Left ventricle myocardium inferior (tissue), 1 donor: ENCODE measurements around the gene CMIP. TPM values are rescaled to one million over a fixed set of nuclear protein-coding genes. Genes with fewer than 3 reads are reported as not detected.

Experiments
- DNase-seq: peaks from one replicate; pipeline ENCODE4 v3.0.0-alpha.2; 2020
- H3K27ac ChIP-seq: fragments of 200-600 bp; replicated peaks from 2 replicates; pipeline ENCODE4 v1.8.0; 2021
- H3K27me3 ChIP-seq: fragments of 200-600 bp; 2 replicates; pipeline ENCODE4 v1.8.0; 2021; ENCODE audit warnings: low read depth
- H3K36me3 ChIP-seq: fragments of 200-600 bp; 2 replicates; pipeline ENCODE4 v1.8.0; 2021
- H3K4me1 ChIP-seq: fragments of 200-600 bp; 2 replicates; pipeline ENCODE4 v1.8.0; 2021
- H3K4me3 ChIP-seq: fragments of 200-600 bp; 2 replicates; pipeline ENCODE4 v1.8.0; 2021; ENCODE audit warnings: mild to moderate bottlenecking, moderate library complexity
- H3K9me3 ChIP-seq: fragments of 200-600 bp; replicated peaks from 2 replicates; pipeline ENCODE4 v1.8.0; 2021
- CTCF ChIP-seq: fragments of 200-600 bp; IDR thresholded peaks from 2 replicates; pipeline ENCODE4 v1.8.0; 2021; ENCODE audit warnings: antibody characterized with exemption, mild to moderate bottlenecking, borderline replicate concordance
- intact Hi-C: fragments of 100-400 bp; cut with micrococcal nuclease; formaldehyde crosslinking; loops from one replicate; pipeline ENCODE4 v1.11.0; 2022
- total RNA-seq: library from RNA; stranded (reverse); fragmentation: NEBNext Ultra II Directional; extraction: Animal tissue kit (Norgen Biotek cat#: 25700); gene quantifications from one replicate; pipeline ENCODE4 v1.2.1, GENCODE V29; 2021
- donor health status: DM: no; HTN: yes; CAD: no; lungs with severe emphysema.

Gene CMIP
- total RNA-seq, 1 donor from 2014 or later = 11.2 TPM

- Histone ChIP-seq H3K27me3 (no peaks in the 10 kb centered on the region), H3K4me1 (peaks cover 45% of the 10 kb centered on the region), H3K36me3 (peaks cover 33% of the 10 kb centered on the region), H3K4me3 (no peak overlapping the region), H3K9me3 (no peaks in the 10 kb centered on the region), H3K27ac (no peak overlapping the region)
- intact Hi-C loops = no loop called here
- no peak for DNase-seq
- no peak for TF ChIP-seq CTCF
These were observed 249.2 kb downstream of the CMIP start for GRCh38 chr16:81693744-81694303.

GRCh38 chr16:81694494-81695280 is 250.1 kb downstream of the CMIP start:
- peaks cover 45% of the 10 kb centered on the region for H3K4me1 ChIP-seq
- intact Hi-C loops = no loop called here
- H3K9me3 ChIP-seq = no peaks in the 10 kb centered on the region
- TF ChIP-seq CTCF = no peak
- H3K36me3 ChIP-seq = peaks cover 33% of the 10 kb centered on the region
- no peaks in the 10 kb centered on the region for H3K27me3 ChIP-seq
- H3K4me3 ChIP-seq = no peak overlapping the region
- no peak for DNase-seq
- H3K27ac ChIP-seq = peak overlapping the region; percentile 30

- Histone ChIP-seq H3K4me1 (peaks cover 45% of the 10 kb centered on the region), H3K9me3 (no peaks in the 10 kb centered on the region), H3K27me3 (no peaks in the 10 kb centered on the region), H3K36me3 (peaks cover 33% of the 10 kb centered on the region), H3K4me3 (no peak overlapping the region), H3K27ac (peak overlapping the region; percentile 30)
- DNase-seq = no peak
- TF ChIP-seq CTCF = no peak
- intact Hi-C loops = no loop called here
These were observed 250.9 kb downstream of the CMIP start for GRCh38 chr16:81695321-81696165.

- intact Hi-C loops = no loop called here
- no peak overlapping the region for H3K4me3 ChIP-seq
- DNase-seq = no peak
- no peaks in the 10 kb centered on the region for H3K9me3 ChIP-seq
- peaks cover 45% of the 10 kb centered on the region for H3K4me1 ChIP-seq
- no peaks in the 10 kb centered on the region for H3K27me3 ChIP-seq
- no peak for TF ChIP-seq CTCF
- peaks cover 37% of the 10 kb centered on the region for H3K36me3 ChIP-seq
- H3K27ac ChIP-seq = no peak overlapping the region
These were observed 251.8 kb downstream of the CMIP start for GRCh38 chr16:81696166-81696960.
